Liver (tissue), 9 donors: ENCODE results near the gene LDLRAD4. TPM values are rescaled to one million over a fixed set of nuclear protein-coding genes. Genes with fewer than 3 reads are reported as not detected.

ENCODE experiments used
- DNase-seq: peaks from one replicate; pipeline ENCODE4 v3.0.0-alpha.2; 2017; ENCODE audit warnings: low spot score
- H3K27ac ChIP-seq, 2 donors: one replicate each; pipeline ENCODE4 v1.7.0; 2013; ENCODE audit warnings: inconsistent platforms in 2 of 2, low read length in 2 of 2, control low read depth in 1 of 2, low read depth in 1 of 2, mild to moderate bottlenecking in 1 of 2
- H3K27me3 ChIP-seq, 4 donors: one replicate each; pipeline versions ENCODE4 v1.6.1 to v1.7.0; 2013; ENCODE audit warnings: low read length in 3 of 4, inconsistent platforms in 1 of 4, mild to moderate bottlenecking in 1 of 4, moderate library complexity in 1 of 4; ENCODE audit not compliant: control insufficient read depth in 4 of 4, insufficient read depth in 4 of 4
- H3K36me3 ChIP-seq, 4 donors: one replicate each; pipeline versions ENCODE4 v1.6.1 to v1.7.0; 2013; ENCODE audit warnings: low read length in 3 of 4, mild to moderate bottlenecking in 3 of 4, low read depth in 1 of 4, moderate library complexity in 1 of 4; ENCODE audit not compliant: control insufficient read depth in 4 of 4, insufficient read depth in 3 of 4
- H3K4me1 ChIP-seq, 4 donors: one replicate each; pipeline versions ENCODE4 v1.6.1 to v1.7.0; 2013; ENCODE audit warnings: low read length in 3 of 4, mild to moderate bottlenecking in 3 of 4, moderate library complexity in 1 of 4; ENCODE audit not compliant: control insufficient read depth in 4 of 4, insufficient read depth in 4 of 4
- H3K4me3 ChIP-seq, 3 donors: one replicate each; pipeline versions ENCODE4 v1.6.1 to v1.7.0; 2013; ENCODE audit warnings: low read length in 3 of 3, control low read depth in 1 of 3, low read depth in 1 of 3, mild to moderate bottlenecking in 1 of 3
- H3K9ac ChIP-seq, 2 donors: one replicate each; pipeline ENCODE4 v1.7.0; 2013; ENCODE audit warnings: low read length in 2 of 2, mild to moderate bottlenecking in 2 of 2, moderate library complexity in 2 of 2, control low read depth in 1 of 2, low read depth in 1 of 2
- H3K9me3 ChIP-seq, 4 donors: one replicate each; pipeline versions ENCODE4 v1.6.1 to v1.7.0; 2013; ENCODE audit warnings: low read length in 3 of 4; ENCODE audit not compliant: control insufficient read depth in 4 of 4
- EGR1 ChIP-seq, 2 donors: IDR thresholded peaks; 2 replicates each; pipeline ENCODE4 v1.6.1; 2016 to 2018; ENCODE audit warnings: antibody characterized with exemption in 2 of 2, low read depth in 2 of 2
- FOXA1 ChIP-seq: IDR thresholded peaks from 2 replicates; pipeline ENCODE4 v1.6.1; 2016; ENCODE audit warnings: antibody characterized with exemption
- FOXA2 ChIP-seq: IDR thresholded peaks from 2 replicates; pipeline ENCODE4 v1.6.1; 2016; ENCODE audit warnings: antibody characterized with exemption
- GABPA ChIP-seq, 2 donors: IDR thresholded peaks in 1 of 2; conservative IDR thresholded peaks in 1 of 2; 2 replicates each; pipeline ENCODE4 v1.6.1; 2016; ENCODE audit warnings: antibody characterized with exemption in 2 of 2, mild to moderate bottlenecking in 1 of 2, moderate library complexity in 1 of 2
- HNF4A ChIP-seq, 2 donors: conservative IDR thresholded peaks; 2 replicates each; pipeline ENCODE4 v1.6.1; 2016; ENCODE audit warnings: antibody characterized with exemption in 2 of 2, mild to moderate bottlenecking in 2 of 2
- HNF4G ChIP-seq: IDR thresholded peaks from 2 replicates; pipeline ENCODE4 v1.6.1; 2016; ENCODE audit warnings: antibody characterized with exemption
- JUND ChIP-seq, 2 donors: IDR thresholded peaks; 2 replicates each; pipeline ENCODE4 v1.6.1; 2016; ENCODE audit warnings: antibody characterized with exemption in 2 of 2
- NR2F2 ChIP-seq: IDR thresholded peaks from 2 replicates; pipeline ENCODE4 v1.6.1; 2016; ENCODE audit warnings: antibody characterized with exemption
- RAD21 ChIP-seq, 2 donors: IDR thresholded peaks; 2 replicates each; pipeline ENCODE4 v1.6.1; 2016; ENCODE audit warnings: antibody characterized with exemption in 2 of 2, mild to moderate bottlenecking in 2 of 2
- RXRA ChIP-seq, 2 donors: IDR thresholded peaks; 2 replicates each; pipeline ENCODE4 v1.6.1; 2017 to 2018; ENCODE audit warnings: antibody characterized with exemption in 2 of 2, mild to moderate bottlenecking in 1 of 2
- SP1 ChIP-seq: IDR thresholded peaks from 2 replicates; pipeline ENCODE4 v1.6.1; 2018; ENCODE audit warnings: antibody characterized with exemption, mild to moderate bottlenecking
- TAF1 ChIP-seq: conservative IDR thresholded peaks from 2 replicates; pipeline ENCODE4 v1.6.1; 2016; ENCODE audit warnings: antibody characterized with exemption, mild to moderate bottlenecking
- YY1 ChIP-seq: IDR thresholded peaks from 2 replicates; pipeline ENCODE4 v1.6.1; 2016; ENCODE audit warnings: antibody characterized with exemption, mild to moderate bottlenecking
- WGBS: extraction: QIAGEN DNeasy Blood & Tissue Kit; methylation state at CpG from one replicate; pipeline ENCODE4 v1.1.7; 2013; 5-methylcytosine and 5-hydroxymethylcytosine counted together
- polyA plus RNA-seq, 2 donors: library from polyadenylated mRNA; stranded (reverse) in 1 of 2; unstranded in 1 of 2; fragments of 200-250 nt in 1 of 2; fragments of >200 nt in 1 of 2; fragmentation: Nextera tagmentation in 1 of 2; extraction: Ambion mirVana in 1 of 2; gene quantifications; one replicate each; pipeline versions ENCODE4 v1.2.1 to v1.2.3, GENCODE V29; 2013 to 2015
- total RNA-seq, 2 donors: library from RNA; depleted of rRNA; stranded (reverse); fragments of >200 nt; gene quantifications; one replicate each; pipeline ENCODE4 v1.2.3, GENCODE V29; 2014
- TF ChIP-seq, protein P1 (sequence below): fragments of 150-350 bp; IDR thresholded peaks from 2 replicates; pipeline ENCODE4 v1.5.1; 2017; ENCODE audit warnings: improper control_type of control experiment, low read depth, low read length; ENCODE audit not compliant: missing input control
- TF ChIP-seq, protein P2 (sequence below): IDR thresholded peaks from 2 replicates; pipeline ENCODE4 v1.6.1; 2016; ENCODE audit warnings: antibody characterized with exemption
- TF ChIP-seq, protein P3 (sequence below): IDR thresholded peaks from 2 replicates; pipeline ENCODE4 v1.6.1; 2016; ENCODE audit warnings: antibody characterized with exemption
- TF ChIP-seq, protein P4 (sequence below): IDR thresholded peaks from 2 replicates; pipeline ENCODE4 v1.6.1; 2016; ENCODE audit warnings: antibody characterized with exemption
- TF ChIP-seq, protein P5 (sequence below): IDR thresholded peaks from 2 replicates; pipeline ENCODE4 v1.6.1; 2016; ENCODE audit warnings: antibody characterized with exemption, mild to moderate bottlenecking
- donor health status: healthy.
- donor health status: healthy.
- donor health status: healthy.
- donor health status: healthy.
- donor health status: healthy.

Gene LDLRAD4
- total and polyA plus RNA-seq, 4 donors, result 4.8 to 41.7 (median 12.7) TPM

DNA sequence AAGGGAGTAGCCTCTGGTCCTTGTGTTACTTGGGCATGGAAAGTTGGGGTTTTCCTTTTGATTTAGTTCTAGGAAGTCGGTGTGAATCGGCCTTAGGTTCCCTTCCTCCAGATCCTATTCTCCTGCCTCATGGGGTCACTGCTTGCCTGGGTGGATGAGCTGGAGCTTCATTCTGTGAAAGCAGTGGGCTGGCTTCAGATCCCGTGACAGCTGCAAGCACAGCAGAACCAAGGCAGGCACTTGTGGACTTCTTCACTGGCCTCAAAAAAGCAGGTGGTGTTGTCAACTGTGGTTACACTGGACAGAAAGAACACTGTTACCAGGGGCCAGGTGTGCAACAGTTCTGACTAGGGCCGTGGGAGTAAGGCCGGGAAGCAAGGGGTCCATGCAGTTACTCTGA lies 243.4 kb downstream of the LDLRAD4 start:
- Histone ChIP-seq H3K4me1 (peaks cover 2 to 16% (median 3%) of the 10 kb centered on the region in 4 donors), H3K27ac (no peak overlapping the region), H3K4me3 (no peak overlapping the region), H3K9me3 (no peaks in the 10 kb centered on the region), H3K27me3 (no peaks in the 10 kb centered on the region), H3K36me3 (no peaks in the 10 kb centered on the region), H3K9ac (no peak overlapping the region)
- no peak for DNase-seq
- TF ChIP-seq HNF4G (no peak), NR2F2 (no peak), FOXA2 (no peak), RXRA (IDR thresholded peaks at IDR 0.05) (no peak), SP1 (no peak), RAD21 (IDR thresholded peaks at IDR 0.05) (no peak), TAF1 (no peak), FOXA1 (no peak), YY1 (no peak), JUND (IDR thresholded peaks at IDR 0.05) (no peak), EGR1 (IDR thresholded peaks at IDR 0.05; ENCODE audit: low read depth in 2 of 2) (no peak), HNF4A (conservative IDR thresholded peaks at IDR 0.05) (no peak), GABPA (IDR thresholded peaks at IDR 0.05 in 1 of 2, conservative IDR thresholded peaks at IDR 0.05 in 1 of 2) (no peak)
- TF ChIP-seq, protein P1, sequence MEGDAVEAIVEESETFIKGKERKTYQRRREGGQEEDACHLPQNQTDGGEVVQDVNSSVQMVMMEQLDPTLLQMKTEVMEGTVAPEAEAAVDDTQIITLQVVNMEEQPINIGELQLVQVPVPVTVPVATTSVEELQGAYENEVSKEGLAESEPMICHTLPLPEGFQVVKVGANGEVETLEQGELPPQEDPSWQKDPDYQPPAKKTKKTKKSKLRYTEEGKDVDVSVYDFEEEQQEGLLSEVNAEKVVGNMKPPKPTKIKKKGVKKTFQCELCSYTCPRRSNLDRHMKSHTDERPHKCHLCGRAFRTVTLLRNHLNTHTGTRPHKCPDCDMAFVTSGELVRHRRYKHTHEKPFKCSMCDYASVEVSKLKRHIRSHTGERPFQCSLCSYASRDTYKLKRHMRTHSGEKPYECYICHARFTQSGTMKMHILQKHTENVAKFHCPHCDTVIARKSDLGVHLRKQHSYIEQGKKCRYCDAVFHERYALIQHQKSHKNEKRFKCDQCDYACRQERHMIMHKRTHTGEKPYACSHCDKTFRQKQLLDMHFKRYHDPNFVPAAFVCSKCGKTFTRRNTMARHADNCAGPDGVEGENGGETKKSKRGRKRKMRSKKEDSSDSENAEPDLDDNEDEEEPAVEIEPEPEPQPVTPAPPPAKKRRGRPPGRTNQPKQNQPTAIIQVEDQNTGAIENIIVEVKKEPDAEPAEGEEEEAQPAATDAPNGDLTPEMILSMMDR, result no peak
- TF ChIP-seq, protein P2, sequence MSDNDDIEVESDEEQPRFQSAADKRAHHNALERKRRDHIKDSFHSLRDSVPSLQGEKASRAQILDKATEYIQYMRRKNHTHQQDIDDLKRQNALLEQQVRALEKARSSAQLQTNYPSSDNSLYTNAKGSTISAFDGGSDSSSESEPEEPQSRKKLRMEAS, result no peak
- TF ChIP-seq, protein P3, sequence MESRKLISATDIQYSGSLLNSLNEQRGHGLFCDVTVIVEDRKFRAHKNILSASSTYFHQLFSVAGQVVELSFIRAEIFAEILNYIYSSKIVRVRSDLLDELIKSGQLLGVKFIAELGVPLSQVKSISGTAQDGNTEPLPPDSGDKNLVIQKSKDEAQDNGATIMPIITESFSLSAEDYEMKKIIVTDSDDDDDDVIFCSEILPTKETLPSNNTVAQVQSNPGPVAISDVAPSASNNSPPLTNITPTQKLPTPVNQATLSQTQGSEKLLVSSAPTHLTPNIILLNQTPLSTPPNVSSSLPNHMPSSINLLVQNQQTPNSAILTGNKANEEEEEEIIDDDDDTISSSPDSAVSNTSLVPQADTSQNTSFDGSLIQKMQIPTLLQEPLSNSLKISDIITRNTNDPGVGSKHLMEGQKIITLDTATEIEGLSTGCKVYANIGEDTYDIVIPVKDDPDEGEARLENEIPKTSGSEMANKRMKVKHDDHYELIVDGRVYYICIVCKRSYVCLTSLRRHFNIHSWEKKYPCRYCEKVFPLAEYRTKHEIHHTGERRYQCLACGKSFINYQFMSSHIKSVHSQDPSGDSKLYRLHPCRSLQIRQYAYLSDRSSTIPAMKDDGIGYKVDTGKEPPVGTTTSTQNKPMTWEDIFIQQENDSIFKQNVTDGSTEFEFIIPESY, result no peak
- TF ChIP-seq, protein P4, sequence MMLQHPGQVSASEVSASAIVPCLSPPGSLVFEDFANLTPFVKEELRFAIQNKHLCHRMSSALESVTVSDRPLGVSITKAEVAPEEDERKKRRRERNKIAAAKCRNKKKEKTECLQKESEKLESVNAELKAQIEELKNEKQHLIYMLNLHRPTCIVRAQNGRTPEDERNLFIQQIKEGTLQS, result no peak
- TF ChIP-seq, protein P5, sequence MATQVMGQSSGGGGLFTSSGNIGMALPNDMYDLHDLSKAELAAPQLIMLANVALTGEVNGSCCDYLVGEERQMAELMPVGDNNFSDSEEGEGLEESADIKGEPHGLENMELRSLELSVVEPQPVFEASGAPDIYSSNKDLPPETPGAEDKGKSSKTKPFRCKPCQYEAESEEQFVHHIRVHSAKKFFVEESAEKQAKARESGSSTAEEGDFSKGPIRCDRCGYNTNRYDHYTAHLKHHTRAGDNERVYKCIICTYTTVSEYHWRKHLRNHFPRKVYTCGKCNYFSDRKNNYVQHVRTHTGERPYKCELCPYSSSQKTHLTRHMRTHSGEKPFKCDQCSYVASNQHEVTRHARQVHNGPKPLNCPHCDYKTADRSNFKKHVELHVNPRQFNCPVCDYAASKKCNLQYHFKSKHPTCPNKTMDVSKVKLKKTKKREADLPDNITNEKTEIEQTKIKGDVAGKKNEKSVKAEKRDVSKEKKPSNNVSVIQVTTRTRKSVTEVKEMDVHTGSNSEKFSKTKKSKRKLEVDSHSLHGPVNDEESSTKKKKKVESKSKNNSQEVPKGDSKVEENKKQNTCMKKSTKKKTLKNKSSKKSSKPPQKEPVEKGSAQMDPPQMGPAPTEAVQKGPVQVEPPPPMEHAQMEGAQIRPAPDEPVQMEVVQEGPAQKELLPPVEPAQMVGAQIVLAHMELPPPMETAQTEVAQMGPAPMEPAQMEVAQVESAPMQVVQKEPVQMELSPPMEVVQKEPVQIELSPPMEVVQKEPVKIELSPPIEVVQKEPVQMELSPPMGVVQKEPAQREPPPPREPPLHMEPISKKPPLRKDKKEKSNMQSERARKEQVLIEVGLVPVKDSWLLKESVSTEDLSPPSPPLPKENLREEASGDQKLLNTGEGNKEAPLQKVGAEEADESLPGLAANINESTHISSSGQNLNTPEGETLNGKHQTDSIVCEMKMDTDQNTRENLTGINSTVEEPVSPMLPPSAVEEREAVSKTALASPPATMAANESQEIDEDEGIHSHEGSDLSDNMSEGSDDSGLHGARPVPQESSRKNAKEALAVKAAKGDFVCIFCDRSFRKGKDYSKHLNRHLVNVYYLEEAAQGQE, result no peak
- WGBS, result 93% methylated on average over 5 of the region's 5 CpGs
